K562 (cell line): ENCODE measurements around the gene INTS6L. TPM values are rescaled to one million over a fixed set of nuclear protein-coding genes. Genes with fewer than 3 reads are reported as not detected.
"Not testable (repeated sequence)": the region's sequence is repeated elsewhere in the genome, so short reads cannot be mapped to it uniquely, and the experiment has no call there.

Source experiments
- ATAC-seq: fragments of 200-7000 bp; cut with Tn5 transposase; 3 replicates; pipeline ENCODE4 v1.9.1; 2020; ENCODE audit warnings: moderate library complexity
- BruUV-seq: library from RNA; stranded (reverse); fragments of 400-500 nt; replicated peaks from 2 replicates; lab custom pipeline; 2021; lab: Mats Ljungman, UMichigan
- CTCF ChIA-PET: fragments of 300-600 bp; formaldehyde crosslinking; extraction: SDS; loops from one replicate; lab custom pipeline; 2021; ENCODE audit warnings: low intra/inter-chr PET ratio; lab: Yijun Ruan, JAX
- POLR2A ChIA-PET: fragments of 300-600, 350-650 bp; sonication (Branson Sonifier 250); formaldehyde crosslinking; extraction: SDS; loops from one replicate; lab custom pipeline; 2021; ENCODE audit warnings: antibody characterized with exemption, inconsistent platforms; lab: Yijun Ruan, JAX
- DNase-seq, 4 experiments: peaks; one replicate each; pipeline versions ENCODE4 v3.0.0 to v3.0.0-alpha.2; 2011 to 2018; ENCODE audit warnings: low spot score in 3 of 4, mixed read lengths in 3 of 4; ENCODE audit errors: extremely low read depth in 1 of 4
- FAIRE-seq: peaks from 2 replicates; lab custom pipeline; 2011; peaks lifted over from hg19 to GRCh38; lab: Jason Lieb, UNC
- H2AFZ ChIP-seq: 2 replicates; pipeline ENCODE4 v1.6.0; 2011; ENCODE audit warnings: low read depth, low read length, control low read depth, inconsistent platforms
- H3K27ac ChIP-seq: fragments of 200-600 bp; 3 replicates; pipeline ENCODE4 v1.8.0; 2011; ENCODE audit warnings: low read depth, mild to moderate bottlenecking, control low read depth, inconsistent platforms, low read length, moderate library complexity, mixed read lengths; ENCODE audit errors: extremely low read depth
- H3K27me3 ChIP-seq, 2 experiments: fragments of 300-600 bp in 1 of 2; 2 replicates in 1 of 2; 3 replicates in 1 of 2; pipeline versions ENCODE4 v1.6.0 to v1.8.0; 2011; ENCODE audit warnings: inconsistent platforms in 2 of 2, low read length in 2 of 2, mild to moderate bottlenecking in 1 of 2, mixed read lengths in 1 of 2, moderate library complexity in 1 of 2; ENCODE audit not compliant: control insufficient read depth in 2 of 2, insufficient read depth in 2 of 2
- H3K36me3 ChIP-seq: fragments of 300-600 bp; 3 replicates; pipeline ENCODE4 v1.8.0; 2011; ENCODE audit warnings: mild to moderate bottlenecking, low read length, inconsistent platforms; ENCODE audit not compliant: control insufficient read depth, insufficient read depth
- H3K4me1 ChIP-seq, 2 experiments: fragments of 200-600 bp in 1 of 2; replicated peaks in 1 of 2; 2 replicates in 1 of 2; 3 replicates in 1 of 2; pipeline versions ENCODE4 v1.5.1 to v1.8.0; 2011; ENCODE audit warnings: inconsistent platforms in 2 of 2, low read length in 2 of 2, mild to moderate bottlenecking in 1 of 2, mixed read lengths in 1 of 2, moderate library complexity in 1 of 2; ENCODE audit not compliant: control insufficient read depth in 2 of 2, insufficient read depth in 2 of 2
- H3K4me2 ChIP-seq: 2 replicates; pipeline ENCODE4 v1.6.1; 2011; ENCODE audit warnings: low read length, control low read depth, inconsistent platforms, mixed read lengths; ENCODE audit not compliant: insufficient read depth
- H3K4me3 ChIP-seq: fragments of 200-600 bp; sonication (generic), shearing (Covaris generic); 2 replicates; pipeline ENCODE4 v1.5.1; 2016; ENCODE audit warnings: control low read depth, inconsistent platforms
- H3K79me2 ChIP-seq: fragments of 200-600 bp; 3 replicates; pipeline ENCODE4 v1.8.0; 2011; ENCODE audit warnings: low read length, inconsistent platforms; ENCODE audit not compliant: control insufficient read depth, insufficient read depth
- H3K9ac ChIP-seq, 2 experiments: 2 replicates each; pipeline versions ENCODE4 v1.6.0 to v1.6.1; 2011; ENCODE audit warnings: low read depth in 2 of 2, low read length in 2 of 2, control low read depth in 1 of 2, inconsistent platforms in 1 of 2, mild to moderate bottlenecking in 1 of 2, mixed read lengths in 1 of 2; ENCODE audit not compliant: insufficient read depth in 1 of 2
- H3K9me1 ChIP-seq: one replicate; pipeline ENCODE4 v1.6.0; 2011; ENCODE audit warnings: inconsistent platforms, mild to moderate bottlenecking, low read length, moderate library complexity; ENCODE audit not compliant: control insufficient read depth, insufficient read depth
- H3K9me3 ChIP-seq: replicated peaks from 2 replicates; pipeline ENCODE4 v1.5.1; 2011; ENCODE audit warnings: low read depth, low read length, inconsistent platforms; ENCODE audit not compliant: control insufficient read depth, insufficient read depth
- H4K20me1 ChIP-seq: replicated peaks from 2 replicates; pipeline ENCODE4 v1.6.1; 2011; ENCODE audit warnings: low read length, inconsistent platforms, mixed read lengths; ENCODE audit not compliant: control insufficient read depth, insufficient read depth
- CREBBP ChIP-seq: IDR thresholded peaks from one replicate; pipeline ENCODE4 v1.6.1; 2012; ENCODE audit warnings: low read depth, mild to moderate bottlenecking, control low read depth, inconsistent platforms, low read length
- CSDE1 ChIP-seq, 2 experiments: fragments of 450-650 bp; IDR thresholded peaks; 2 replicates each; pipeline ENCODE4 v1.6.1; 2016; ENCODE audit warnings: mild to moderate bottlenecking in 1 of 2
- TGIF2 ChIP-seq: sonication (generic); formaldehyde crosslinking; IDR thresholded peaks from 2 replicates; pipeline ENCODE4 v1.8.1; 2022; ENCODE audit warnings: mild to moderate bottlenecking, missing genetic modification reagents, moderate library complexity
- WGBS: fragments of 100-300 bp; shearing (Covaris generic); methylation state at CpG from one replicate; pipeline ENCODE4 v1.1.6; 2016; ENCODE audit warnings: low coverage, mixed read lengths; ENCODE audit not compliant: insufficient coverage; ENCODE audit errors: missing lambda C conversion rate; 5-methylcytosine and 5-hydroxymethylcytosine counted together
- in situ Hi-C: fragments of 300-500 bp; cut with MboI; formaldehyde crosslinking; loops from 4 replicates; pipeline ENCODE4 v1.15.0; 2018; ENCODE audit warnings: inconsistent platforms, mixed read lengths
- intact Hi-C: fragments of 100-400 bp; cut with micrococcal nuclease; formaldehyde crosslinking; loops from 2 replicates; pipeline ENCODE4 v1.14.2; 2022
- polyA plus RNA-seq, 8 experiments: library from polyadenylated mRNA; depleted of rRNA in 4 of 8; stranded (reverse) in 5 of 8; unstranded in 3 of 8; fragments of >200 nt; fragmentation: Nextera tagmentation in 2 of 8; fragmentation: Illumina TruSeq in 1 of 8; extraction: Ambion mirVana in 2 of 8; extraction: Trizol in 1 of 8; gene quantifications; 2 replicates each; pipeline versions ENCODE4 v1.2.1 to v1.2.3, GENCODE V29; 2011 to 2014; ENCODE audit warnings: inconsistent platforms in 1 of 8, missing spikeins in 1 of 8
- total RNA-seq, 7 experiments: library from RNA; depleted of rRNA in 6 of 7; stranded (reverse); fragments of >200 nt in 6 of 7; fragmentation: Illumina TruSeq in 2 of 7; extraction: Trizol in 2 of 7; gene quantifications; 2 replicates each; pipeline versions ENCODE4 v1.2.1 to v1.2.3, GENCODE V29; 2011 to 2021; ENCODE audit warnings: low replicate concordance in 1 of 7
- TF ChIP-seq, protein P1 (sequence below), 3 experiments: fragments of 200-800 bp in 1 of 3; fragments of 250-450 bp in 1 of 3; fragments of 450-650 bp in 1 of 3; sonication (Bioruptor Pico) in 1 of 3; sonication (Bioruptor generic) in 1 of 3; formaldehyde crosslinking in 1 of 3; IDR thresholded peaks; 2 replicates each; pipeline versions ENCODE4 v1.6.1 to v1.8.0; 2016 to 2022; ENCODE audit warnings: mild to moderate bottlenecking in 2 of 3, missing genetic modification characterization in 2 of 3, missing compliant biosample characterization in 1 of 3, moderate library complexity in 1 of 3
- TF ChIP-seq, protein P2 (sequence below), 3 experiments: IDR thresholded peaks in 2 of 3; conservative IDR thresholded peaks in 1 of 3; 2 replicates each; pipeline ENCODE4 v1.5.1; 2011 to 2012; ENCODE audit warnings: low read length in 3 of 3, mild to moderate bottlenecking in 3 of 3, control low read depth in 2 of 3, improper control_type of control experiment in 1 of 3, inconsistent platforms in 1 of 3, low read depth in 1 of 3, mixed read lengths in 1 of 3, moderate library complexity in 1 of 3; ENCODE audit not compliant: insufficient read depth in 2 of 3

The INTS6L gene
- total and polyA plus RNA-seq, 9 of the 15 experiments (the other 6 are each of a cell fraction or from before 2014, with no cell fraction given), result 6.1 to 44.9 (median 21.9) TPM

DNA sequence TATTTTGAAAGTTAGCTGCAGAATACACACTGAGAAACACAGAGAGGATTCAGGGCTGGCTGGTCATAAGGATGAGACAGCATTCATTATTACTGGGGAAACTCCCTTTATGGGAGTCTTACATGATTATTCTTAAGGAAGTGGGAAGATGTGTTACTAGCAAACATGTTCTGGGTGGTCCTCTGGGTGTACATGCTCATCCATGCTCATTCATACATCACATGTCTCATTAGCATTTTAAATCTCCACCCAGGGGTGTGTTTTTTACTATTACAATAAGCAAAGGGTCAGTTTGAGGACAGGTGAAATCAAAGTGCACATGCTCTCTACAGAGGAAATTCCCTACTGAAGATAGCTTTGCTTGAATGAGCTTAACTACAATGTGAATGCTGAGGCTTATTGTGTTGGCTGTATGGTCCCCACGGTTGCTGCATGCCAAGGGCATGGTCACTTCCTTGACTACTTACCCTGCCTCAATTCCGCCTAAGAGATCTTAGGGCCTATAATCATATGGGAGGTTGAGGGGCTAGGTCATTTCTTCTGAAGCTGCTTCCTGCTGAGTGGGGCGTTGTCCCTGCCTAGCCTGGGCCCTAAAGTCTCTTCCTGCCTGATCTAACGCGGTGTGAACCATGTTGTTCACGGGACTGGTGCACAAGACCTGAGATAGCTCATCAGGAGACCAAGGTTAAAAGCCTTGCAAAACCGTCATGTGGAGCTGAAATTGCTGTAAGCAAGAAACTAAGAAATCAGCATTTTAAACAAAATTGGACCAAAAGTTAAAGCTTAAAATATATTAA, 104.1 kb downstream of the INTS6L start:
- POLR2A ChIA-PET, in situ Hi-C loops, H3K9me3 ChIP-seq, H3K79me2 ChIP-seq, H3K36me3 ChIP-seq, H3K27ac ChIP-seq, DNase-seq, FAIRE-seq, H3K9ac ChIP-seq, H3K4me1 ChIP-seq, H2AFZ ChIP-seq, H3K27me3 ChIP-seq, H3K9me1 ChIP-seq, ATAC-seq, H4K20me1 ChIP-seq, BruUV-seq, H3K4me2 ChIP-seq, CTCF ChIA-PET, intact Hi-C loops, H3K4me3 ChIP-seq: not testable (repeated sequence)
- WGBS, result 0% methylated on average over 2 of the region's 7 CpGs

DNA sequence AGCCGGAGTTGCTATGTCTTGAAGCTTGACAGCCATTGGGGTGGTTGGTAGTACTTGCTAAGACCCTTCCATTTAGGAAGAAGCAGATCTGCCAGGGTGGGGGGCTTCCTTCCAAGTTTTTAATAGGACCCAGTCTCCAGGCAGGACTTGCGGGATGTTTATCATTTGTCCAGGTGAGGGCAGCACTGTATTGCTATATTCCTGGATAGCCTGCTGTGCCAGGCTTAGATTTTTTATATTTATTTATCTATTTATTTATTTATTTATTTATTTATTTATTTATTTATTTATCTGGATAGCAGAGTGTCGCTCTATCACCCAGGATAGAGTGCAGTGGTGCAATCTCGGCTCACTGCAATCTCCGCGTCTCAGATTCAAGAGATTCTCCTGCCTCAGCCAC, 105.5 kb downstream of the INTS6L start:
- CTCF ChIA-PET, result no interaction called here
- Histone ChIP-seq H3K27ac (no peak overlapping the region), H3K27me3 (no peaks in the 10 kb centered on the region), H2AFZ (no peak overlapping the region), H3K9me1 (no peaks in the 10 kb centered on the region), H4K20me1 (no peaks in the 10 kb centered on the region), H3K79me2 (no peaks in the 10 kb centered on the region), H3K4me2 (no peak overlapping the region), H3K4me3 (no peak overlapping the region), H3K36me3 (no peaks in the 10 kb centered on the region), H3K9ac (no peak overlapping the region), H3K4me1 (no peaks in the 10 kb centered on the region), H3K9me3 (no peaks in the 10 kb centered on the region)
- DNase-seq (peak; percentile 4 to 23 (median 8)), FAIRE-seq (no peak), ATAC-seq (peak; percentile 56; the same call in 1 of the 3 replicates)
- POLR2A ChIA-PET, result interaction anchor here (0.7 to 1.2 kb wide), 2 partner anchors 14 to 28 kb away, joined by 3 to 4 read pairs; no protein-coding TSS in a partner anchor
- 32% methylated on average over 6 of the region's 6 CpGs for WGBS
- in situ Hi-C loops (no loop called here), intact Hi-C loops (no loop called here)
- BruUV-seq, result no TSS peak
- no peak for TF ChIP-seq TGIF2 (CRISPR knock-in tag)
- no peak for TF ChIP-seq CSDE1 (IDR thresholded peaks at IDR 0.05)
- TF ChIP-seq, protein P1, sequence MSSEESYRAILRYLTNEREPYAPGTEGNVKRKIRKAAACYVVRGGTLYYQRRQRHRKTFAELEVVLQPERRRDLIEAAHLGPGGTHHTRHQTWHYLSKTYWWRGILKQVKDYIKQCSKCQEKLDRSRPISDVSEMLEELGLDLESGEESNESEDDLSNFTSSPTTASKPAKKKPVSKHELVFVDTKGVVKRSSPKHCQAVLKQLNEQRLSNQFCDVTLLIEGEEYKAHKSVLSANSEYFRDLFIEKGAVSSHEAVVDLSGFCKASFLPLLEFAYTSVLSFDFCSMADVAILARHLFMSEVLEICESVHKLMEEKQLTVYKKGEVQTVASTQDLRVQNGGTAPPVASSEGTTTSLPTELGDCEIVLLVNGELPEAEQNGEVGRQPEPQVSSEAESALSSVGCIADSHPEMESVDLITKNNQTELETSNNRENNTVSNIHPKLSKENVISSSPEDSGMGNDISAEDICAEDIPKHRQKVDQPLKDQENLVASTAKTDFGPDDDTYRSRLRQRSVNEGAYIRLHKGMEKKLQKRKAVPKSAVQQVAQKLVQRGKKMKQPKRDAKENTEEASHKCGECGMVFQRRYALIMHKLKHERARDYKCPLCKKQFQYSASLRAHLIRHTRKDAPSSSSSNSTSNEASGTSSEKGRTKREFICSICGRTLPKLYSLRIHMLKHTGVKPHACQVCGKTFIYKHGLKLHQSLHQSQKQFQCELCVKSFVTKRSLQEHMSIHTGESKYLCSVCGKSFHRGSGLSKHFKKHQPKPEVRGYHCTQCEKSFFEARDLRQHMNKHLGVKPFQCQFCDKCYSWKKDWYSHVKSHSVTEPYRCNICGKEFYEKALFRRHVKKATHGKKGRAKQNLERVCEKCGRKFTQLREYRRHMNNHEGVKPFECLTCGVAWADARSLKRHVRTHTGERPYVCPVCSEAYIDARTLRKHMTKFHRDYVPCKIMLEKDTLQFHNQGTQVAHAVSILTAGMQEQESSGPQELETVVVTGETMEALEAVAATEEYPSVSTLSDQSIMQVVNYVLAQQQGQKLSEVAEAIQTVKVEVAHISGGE (CRISPR knock-in tag; IDR thresholded peaks at IDR 0.05), result no peak
- TF ChIP-seq, protein P2, sequence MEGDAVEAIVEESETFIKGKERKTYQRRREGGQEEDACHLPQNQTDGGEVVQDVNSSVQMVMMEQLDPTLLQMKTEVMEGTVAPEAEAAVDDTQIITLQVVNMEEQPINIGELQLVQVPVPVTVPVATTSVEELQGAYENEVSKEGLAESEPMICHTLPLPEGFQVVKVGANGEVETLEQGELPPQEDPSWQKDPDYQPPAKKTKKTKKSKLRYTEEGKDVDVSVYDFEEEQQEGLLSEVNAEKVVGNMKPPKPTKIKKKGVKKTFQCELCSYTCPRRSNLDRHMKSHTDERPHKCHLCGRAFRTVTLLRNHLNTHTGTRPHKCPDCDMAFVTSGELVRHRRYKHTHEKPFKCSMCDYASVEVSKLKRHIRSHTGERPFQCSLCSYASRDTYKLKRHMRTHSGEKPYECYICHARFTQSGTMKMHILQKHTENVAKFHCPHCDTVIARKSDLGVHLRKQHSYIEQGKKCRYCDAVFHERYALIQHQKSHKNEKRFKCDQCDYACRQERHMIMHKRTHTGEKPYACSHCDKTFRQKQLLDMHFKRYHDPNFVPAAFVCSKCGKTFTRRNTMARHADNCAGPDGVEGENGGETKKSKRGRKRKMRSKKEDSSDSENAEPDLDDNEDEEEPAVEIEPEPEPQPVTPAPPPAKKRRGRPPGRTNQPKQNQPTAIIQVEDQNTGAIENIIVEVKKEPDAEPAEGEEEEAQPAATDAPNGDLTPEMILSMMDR (IDR thresholded peaks at IDR 0.05 in 2 of 3, conservative IDR thresholded peaks at IDR 0.05 in 1 of 3; ENCODE audit: insufficient read depth in 2 of 3, low read depth in 1 of 3, low read length in 3 of 3), result peak in 2 of 3 experiments; percentile 30 to 32; a peak in 2 of 6 replicates
- no peak for TF ChIP-seq CREBBP
